Measurements from ENCODE around the gene VCP. TPM values are rescaled to one million over a fixed set of nuclear protein-coding genes. Genes with fewer than 3 reads are reported as not detected.
A peak's percentile ranks its signal among the peaks of the same experiment; 100 is the strongest.

The VCP gene
- total and polyA plus RNA-seq, 2 donors: 142 to 174 TPM

- H3K4me1 ChIP-seq (ENCODE audit: insufficient read depth): no peaks in the 10 kb centered on the region
- DNase-seq (ENCODE audit: extremely low spot score): no peak
- 86% methylated on average over 2 of the region's 2 CpGs for WGBS
- no peak overlapping the region for H3K27ac ChIP-seq (ENCODE audit: low read depth)
- H3K4me3 ChIP-seq (ENCODE audit: low read depth, low read length): no peak overlapping the region
- H3K36me3 ChIP-seq (ENCODE audit: insufficient read depth): peaks cover 4% of the 10 kb centered on the region
Observed at GRCh38 chr9:35085078-35085477, 12.7 kb upstream of the VCP start.

GRCh38 chr9:35079426-35080341 is 7.3 kb upstream of the VCP start, which contains the start of gene FANCG:
Gene FANCG, minus strand, starts transcription at chr9:35079942. Its CDS starts 418 bp downstream, at chr9:35079524.
- under 1% methylated on average over 67 of the region's 67 CpGs for WGBS
- Histone ChIP-seq H3K4me1 (ENCODE audit: insufficient read depth) (no peaks in the 10 kb centered on the region), H3K36me3 (ENCODE audit: insufficient read depth) (no peaks in the 10 kb centered on the region), H3K27ac (ENCODE audit: low read depth) (peak within 1 kb of the TSS; percentile 27), H3K4me3 (ENCODE audit: low read depth, low read length) (peak within 1 kb of the TSS; percentile 63)
- DNase-seq (ENCODE audit: extremely low spot score): peak; percentile 87

GRCh38 chr9:35079041-35079425 is 6.6 kb upstream of the VCP start:
- H3K4me3 ChIP-seq (ENCODE audit: low read depth, low read length): peak overlapping the region; percentile 63
- no peaks in the 10 kb centered on the region for H3K36me3 ChIP-seq (ENCODE audit: insufficient read depth)
- no peaks in the 10 kb centered on the region for H3K4me1 ChIP-seq (ENCODE audit: insufficient read depth)
- H3K27ac ChIP-seq (ENCODE audit: low read depth): no peak overlapping the region
- no peak for DNase-seq (ENCODE audit: extremely low spot score)
- 4% methylated on average over 10 of the region's 10 CpGs for WGBS

GRCh38 chr9:35078066-35078465 is 5.6 kb upstream of the VCP start:
- H3K36me3 ChIP-seq (ENCODE audit: insufficient read depth): no peaks in the 10 kb centered on the region
- no peak for DNase-seq (ENCODE audit: extremely low spot score)
- WGBS: 61% methylated on average over 4 of the region's 4 CpGs
- H3K4me3 ChIP-seq (ENCODE audit: low read depth, low read length): no peak overlapping the region
- no peak overlapping the region for H3K27ac ChIP-seq (ENCODE audit: low read depth)
- no peaks in the 10 kb centered on the region for H3K4me1 ChIP-seq (ENCODE audit: insufficient read depth)

GRCh38 chr9:35076848-35077247 is 4.4 kb upstream of the VCP start:
- DNase-seq (ENCODE audit: extremely low spot score): no peak
- 95% methylated on average over 4 of the region's 4 CpGs for WGBS
- Histone ChIP-seq H3K4me3 (ENCODE audit: low read depth, low read length) (no peak overlapping the region), H3K27ac (ENCODE audit: low read depth) (no peak overlapping the region), H3K36me3 (ENCODE audit: insufficient read depth) (no peaks in the 10 kb centered on the region), H3K4me1 (ENCODE audit: insufficient read depth) (no peaks in the 10 kb centered on the region)

GRCh38 chr9:35075358-35075757 is 2.9 kb upstream of the VCP start:
- H3K4me1 ChIP-seq (ENCODE audit: insufficient read depth): no peaks in the 10 kb centered on the region
- DNase-seq (ENCODE audit: extremely low spot score): no peak
- 98% methylated on average over 4 of the region's 4 CpGs for WGBS
- H3K27ac ChIP-seq (ENCODE audit: low read depth): no peak overlapping the region
- no peak overlapping the region for H3K4me3 ChIP-seq (ENCODE audit: low read depth, low read length)
- H3K36me3 ChIP-seq (ENCODE audit: insufficient read depth): no peaks in the 10 kb centered on the region

- H3K4me1 ChIP-seq (ENCODE audit: insufficient read depth): peaks cover 3% of the 10 kb centered on the region
- no peak overlapping the region for H3K4me3 ChIP-seq (ENCODE audit: low read depth, low read length)
- H3K36me3 ChIP-seq (ENCODE audit: insufficient read depth): no peaks in the 10 kb centered on the region
- 96% methylated on average over 8 of the region's 8 CpGs for WGBS
- H3K27ac ChIP-seq (ENCODE audit: low read depth): no peak overlapping the region
- DNase-seq (ENCODE audit: extremely low spot score): no peak
Observed at GRCh38 chr9:35074791-35075190, 2.4 kb upstream of the VCP start.

GRCh38 chr9:35074141-35074540 is 1.7 kb upstream of the VCP start:
- H3K4me3 ChIP-seq (ENCODE audit: low read depth, low read length): no peak overlapping the region
- peaks cover 3% of the 10 kb centered on the region for H3K4me1 ChIP-seq (ENCODE audit: insufficient read depth)
- no peak for DNase-seq (ENCODE audit: extremely low spot score)
- H3K27ac ChIP-seq (ENCODE audit: low read depth): no peak overlapping the region
- no peaks in the 10 kb centered on the region for H3K36me3 ChIP-seq (ENCODE audit: insufficient read depth)
- 99% methylated on average over 6 of the region's 6 CpGs for WGBS

GRCh38 chr9:35073279-35073612 is 821 bp upstream of the VCP start:
- no peak for DNase-seq (ENCODE audit: extremely low spot score)
- no peaks in the 10 kb centered on the region for H3K36me3 ChIP-seq (ENCODE audit: insufficient read depth)
- H3K4me3 ChIP-seq (ENCODE audit: low read depth, low read length): no peak overlapping the region
- WGBS: 96% methylated on average over 2 of the region's 2 CpGs
- H3K27ac ChIP-seq (ENCODE audit: low read depth): no peak overlapping the region
- peaks cover 3% of the 10 kb centered on the region for H3K4me1 ChIP-seq (ENCODE audit: insufficient read depth)

GRCh38 chr9:35071814-35072460 is 488 bp downstream of the VCP start:
- under 1% methylated on average over 79 of the region's 79 CpGs for WGBS
- peaks cover 3% of the 10 kb centered on the region for H3K4me1 ChIP-seq (ENCODE audit: insufficient read depth)

GRCh38 chr9:35070823-35071813 is 1.3 kb downstream of the VCP start:
- 1% methylated on average over 20 of the region's 20 CpGs for WGBS
- H3K27ac ChIP-seq (ENCODE audit: low read depth): peak overlapping the region; percentile 98
- H3K36me3 ChIP-seq (ENCODE audit: insufficient read depth): peaks cover 3% of the 10 kb centered on the region
- H3K4me1 ChIP-seq (ENCODE audit: insufficient read depth): peaks cover 3% of the 10 kb centered on the region
- no peak for DNase-seq (ENCODE audit: extremely low spot score)
- H3K4me3 ChIP-seq (ENCODE audit: low read depth, low read length): peak overlapping the region; percentile 72

More at GRCh38 chr9:35071814-35072460, 488 bp downstream of the VCP start:
- Histone ChIP-seq H3K27ac (ENCODE audit: low read depth) (peak overlapping the region; percentile 98), H3K36me3 (ENCODE audit: insufficient read depth) (no peaks in the 10 kb centered on the region), H3K4me3 (ENCODE audit: low read depth, low read length) (peak overlapping the region; percentile 72)
- DNase-seq (ENCODE audit: extremely low spot score): peak; percentile 43

GRCh38 chr9:35069020-35069419 is 3.4 kb downstream of the VCP start:
- no peak overlapping the region for H3K27ac ChIP-seq (ENCODE audit: low read depth)

GRCh38 chr9:35067056-35067455 is 5.4 kb downstream of the VCP start:
- Histone ChIP-seq H3K4me1 (ENCODE audit: insufficient read depth) (peaks cover 3% of the 10 kb centered on the region), H3K27ac (ENCODE audit: low read depth) (no peak overlapping the region), H3K4me3 (ENCODE audit: low read depth, low read length) (no peak overlapping the region), H3K36me3 (ENCODE audit: insufficient read depth) (peaks cover 16% of the 10 kb centered on the region)
- no peak for DNase-seq (ENCODE audit: extremely low spot score)
- WGBS: 94% methylated on average over 1 of the region's 1 CpG

More at GRCh38 chr9:35069020-35069419, 3.4 kb downstream of the VCP start:
- Histone ChIP-seq H3K4me3 (ENCODE audit: low read depth, low read length) (no peak overlapping the region), H3K4me1 (ENCODE audit: insufficient read depth) (peaks cover 3% of the 10 kb centered on the region), H3K36me3 (ENCODE audit: insufficient read depth) (peaks cover 8% of the 10 kb centered on the region)
- WGBS: 74% methylated on average over 4 of the region's 4 CpGs
- no peak for DNase-seq (ENCODE audit: extremely low spot score)

Measured in urinary bladder (tissue), 4 donors.